Measurements from ENCODE around the gene MIS12. TPM values are rescaled to one million over a fixed set of nuclear protein-coding genes. Genes with fewer than 3 reads are reported as not detected.

MIS12 gene
- polyA plus RNA-seq, 3 donors: 6.9 to 10.8 (median 8.9) TPM

- peaks cover 17% of the 10 kb centered on the region for H3K79me2 ChIP-seq (ENCODE audit: insufficient read depth, low read length)
- no peak overlapping the region for H3K9ac ChIP-seq (ENCODE audit: insufficient read depth, low read length, poor library complexity, severe bottlenecking)
- no peaks in the 10 kb centered on the region for H3K27me3 ChIP-seq (ENCODE audit: control insufficient read depth in 2 of 2, insufficient read depth in 2 of 2, low read length in 2 of 2)
- DNase-seq: no peak
- no peak for TF ChIP-seq CTCF (IDR thresholded peaks at IDR 0.05)
- peaks cover 12% of the 10 kb centered on the region for H4K20me1 ChIP-seq (ENCODE audit: insufficient read depth, low read length)
- peaks cover 44 to 61% of the 10 kb centered on the region in 2 donors for H3K36me3 ChIP-seq (replicated peaks in 1 of 2; ENCODE audit: control insufficient read depth in 1 of 2, insufficient read depth in 2 of 2, low read length in 2 of 2)
- intact Hi-C loops (cut with micrococcal nuclease): no loop called here
- H3K4me1 ChIP-seq (ENCODE audit: control insufficient read depth in 1 of 2, insufficient read depth in 2 of 2, low read length in 2 of 2): peaks cover 13 to 15% of the 10 kb centered on the region in 2 donors
- no peak overlapping the region for H3K4me3 Mint-ChIP-seq
- no peak overlapping the region for H2AFZ ChIP-seq (ENCODE audit: insufficient read depth, low read depth, low read length, poor library complexity, severe bottlenecking)
- H3K27ac ChIP-seq (ENCODE audit: low read depth in 1 of 2, low read length in 2 of 2): no peak overlapping the region
- H3K27me3 Mint-ChIP-seq (ENCODE audit: low read depth in 3 of 3): no peaks in the 10 kb centered on the region
- WGBS (ENCODE audit: insufficient coverage): no CpG with 5 or more reads among the region's 3 CpGs
- H3K36me3 Mint-ChIP-seq: peaks cover 35 to 45% of the 10 kb centered on the region in 2 donors
- peaks cover 14% of the 10 kb centered on the region for H3K4me1 Mint-ChIP-seq
- peaks cover 0 to 3% (median 0%) of the 10 kb centered on the region in 7 donors for H3K9me3 Mint-ChIP-seq
- H3K27ac Mint-ChIP-seq: no peak overlapping the region
- H3K4me2 ChIP-seq (replicated peaks; ENCODE audit: extremely low read depth, low read length, poor library complexity, severe bottlenecking): no peak overlapping the region
- H3K4me3 ChIP-seq (replicated peaks in 1 of 3; ENCODE audit: low read depth in 2 of 3, low read length in 3 of 3): no peak overlapping the region
- H3K9me3 ChIP-seq (replicated peaks in 1 of 2; ENCODE audit: control insufficient read depth in 1 of 2, insufficient read depth in 1 of 2, low read length in 2 of 2): no peaks in the 10 kb centered on the region
Observed at GRCh38 chr17:5472511-5472910, 13.9 kb upstream of the MIS12 start.

- Mint-ChIP-seq H3K4me3 (no peak overlapping the region), H3K9me3 (peaks cover 0 to 3% (median 0%) of the 10 kb centered on the region in 7 donors), H3K27ac (no peak overlapping the region), H3K36me3 (peaks cover 47 to 59% of the 10 kb centered on the region in 2 donors), H3K27me3 (ENCODE audit: low read depth in 3 of 3) (no peaks in the 10 kb centered on the region), H3K4me1 (peaks cover 6% of the 10 kb centered on the region)
- TF ChIP-seq CTCF (IDR thresholded peaks at IDR 0.05): no peak
- no peak overlapping the region for H3K4me2 ChIP-seq (replicated peaks; ENCODE audit: extremely low read depth, low read length, poor library complexity, severe bottlenecking)
- H3K4me1 ChIP-seq (ENCODE audit: control insufficient read depth in 1 of 2, insufficient read depth in 2 of 2, low read length in 2 of 2): peaks cover 5% of the 10 kb centered on the region in 2 donors
- peaks cover 26% of the 10 kb centered on the region for H4K20me1 ChIP-seq (ENCODE audit: insufficient read depth, low read length)
- no peak overlapping the region for H2AFZ ChIP-seq (ENCODE audit: insufficient read depth, low read depth, low read length, poor library complexity, severe bottlenecking)
- no peak for DNase-seq
- peaks cover 58 to 75% of the 10 kb centered on the region in 2 donors for H3K36me3 ChIP-seq (replicated peaks in 1 of 2; ENCODE audit: control insufficient read depth in 1 of 2, insufficient read depth in 2 of 2, low read length in 2 of 2)
- H3K9ac ChIP-seq (ENCODE audit: insufficient read depth, low read length, poor library complexity, severe bottlenecking): no peak overlapping the region
- H3K79me2 ChIP-seq (ENCODE audit: insufficient read depth, low read length): peaks cover 18% of the 10 kb centered on the region
- H3K4me3 ChIP-seq (replicated peaks in 1 of 3; ENCODE audit: low read depth in 2 of 3, low read length in 3 of 3): no peak overlapping the region
- no peak overlapping the region for H3K27ac ChIP-seq (ENCODE audit: low read depth in 1 of 2, low read length in 2 of 2)
- WGBS (ENCODE audit: insufficient coverage): 100% methylated on average over 1 of the region's 2 CpGs
- no peaks in the 10 kb centered on the region for H3K9me3 ChIP-seq (replicated peaks in 1 of 2; ENCODE audit: control insufficient read depth in 1 of 2, insufficient read depth in 1 of 2, low read length in 2 of 2)
- H3K27me3 ChIP-seq (ENCODE audit: control insufficient read depth in 2 of 2, insufficient read depth in 2 of 2, low read length in 2 of 2): no peaks in the 10 kb centered on the region
- intact Hi-C loops (cut with micrococcal nuclease): no loop called here
Observed at GRCh38 chr17:5473906-5474305, 12.5 kb upstream of the MIS12 start.

All from CD14-positive monocyte (primary cell).